GM18505 (cell line): ENCODE data around the gene TNK1.
"Not testable (repeated sequence)": the region's sequence is repeated elsewhere in the genome, so short reads cannot be mapped to it uniquely, and the experiment has no call there.

Experiments used
- ATAC-seq: cut with Tn5 transposase; IDR thresholded peaks from one replicate; pipeline ENCODE4 v1.9.1; 2021; ENCODE audit not compliant: unreplicated experiment
- POLR2A ChIP-seq: IDR thresholded peaks from 4 replicates; pipeline ENCODE4 v1.6.1; 2011; ENCODE audit warnings: borderline replicate concordance; ENCODE audit not compliant: insufficient read depth, insufficient read length; ENCODE audit errors: extremely low read depth

TNK1 gene

DNA sequence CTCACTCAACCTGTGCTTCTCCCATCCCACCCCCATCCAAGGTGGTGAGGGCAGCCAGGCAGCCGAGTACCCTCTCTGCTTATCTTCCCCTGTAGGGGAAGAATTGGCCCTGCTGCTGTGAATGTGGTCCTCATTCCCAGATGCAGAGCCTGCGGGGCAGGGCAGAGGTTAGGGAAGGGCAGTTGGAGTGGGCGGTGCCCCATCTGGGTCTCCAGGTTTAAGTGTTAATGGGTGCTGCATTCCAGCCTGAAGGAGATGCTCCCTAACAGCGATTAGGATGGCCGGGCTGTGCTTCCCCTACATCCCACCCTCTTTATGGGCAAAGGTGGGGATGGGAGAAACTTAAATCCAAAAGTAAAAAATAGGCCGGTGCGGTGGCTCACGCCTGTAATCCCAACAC, 13.8 kb upstream of the TNK1 start:
- no peak for TF ChIP-seq POLR2A
- ATAC-seq, result no peak

- TF ChIP-seq POLR2A, result no peak
- ATAC-seq, result no peak
These were observed 12.8 kb upstream of the TNK1 start for GRCh38 chr17:7367918-7368598.

DNA sequence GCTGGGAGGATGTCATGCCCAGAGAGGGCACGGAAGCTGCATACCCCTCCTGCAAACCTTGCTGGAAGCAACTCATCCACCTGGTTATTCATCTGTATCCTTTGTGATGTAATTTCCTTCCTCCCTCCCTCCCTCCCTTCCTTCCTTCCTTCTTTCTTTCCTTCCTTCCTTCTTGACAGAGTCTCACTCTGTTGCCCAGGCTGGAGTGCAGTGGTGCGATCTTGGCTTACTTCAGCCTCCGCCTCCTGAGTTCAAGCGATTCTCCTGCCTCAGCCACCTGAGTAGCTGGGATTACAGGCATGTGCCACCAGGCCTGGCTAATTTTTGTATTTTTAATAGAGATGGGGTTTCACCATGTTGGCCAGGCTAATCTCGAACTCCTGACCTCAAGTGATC, 12.3 kb upstream of the TNK1 start:
- not testable (repeated sequence) for ATAC-seq

DNA sequence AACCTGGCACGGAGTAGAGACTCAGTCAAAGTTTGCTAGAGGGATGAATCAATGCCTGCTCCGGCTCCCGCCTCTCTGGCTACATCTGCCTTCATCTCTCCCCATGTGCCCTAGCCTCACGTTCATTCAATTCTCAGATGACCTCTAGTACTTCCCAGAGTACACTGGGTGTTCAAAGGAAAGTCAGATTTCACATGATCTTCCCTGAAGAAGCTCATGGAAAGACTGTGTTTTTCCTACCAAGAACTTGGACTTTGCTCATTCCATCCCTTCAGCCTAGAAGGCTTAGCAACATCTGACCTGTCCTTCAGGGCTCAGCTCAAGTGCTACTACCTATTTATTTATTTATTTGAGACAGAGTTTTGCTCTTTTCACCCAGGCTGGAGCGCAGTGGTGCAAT, 11.1 kb upstream of the TNK1 start:
- TF ChIP-seq POLR2A, result no peak
- ATAC-seq, result no peak

- no peak for TF ChIP-seq POLR2A
- no peak for ATAC-seq
These were observed 10.0 kb upstream of the TNK1 start for GRCh38 chr17:7370853-7371252.

DNA sequence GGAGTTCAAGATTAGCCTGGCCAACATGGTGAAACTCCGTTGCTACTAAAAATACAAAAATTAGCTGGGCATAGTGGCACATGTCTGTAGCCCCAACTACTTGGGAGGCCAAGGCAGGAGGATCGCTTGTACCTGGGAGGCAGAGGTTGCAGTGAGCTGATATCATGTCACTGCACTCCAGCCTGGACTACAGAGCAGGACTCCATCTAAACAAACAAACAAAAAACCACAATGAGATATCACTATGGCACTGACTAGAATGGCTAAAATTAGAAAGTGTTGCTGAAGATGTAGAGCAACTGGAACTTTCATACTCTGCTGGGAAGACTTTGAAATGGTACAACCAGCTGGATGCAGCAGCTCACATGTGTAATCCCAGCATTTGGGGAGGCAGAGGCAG, 6.5 kb upstream of the TNK1 start:
- TF ChIP-seq POLR2A, result no peak
- no peak for ATAC-seq

- TF ChIP-seq POLR2A, result no peak
- no peak for ATAC-seq
These were observed 1.8 kb upstream of the TNK1 start for GRCh38 chr17:7379134-7379533.

GRCh38 chr17:7380321-7380720, 568 bp upstream of the TNK1 start:
- no peak for ATAC-seq

DNA sequence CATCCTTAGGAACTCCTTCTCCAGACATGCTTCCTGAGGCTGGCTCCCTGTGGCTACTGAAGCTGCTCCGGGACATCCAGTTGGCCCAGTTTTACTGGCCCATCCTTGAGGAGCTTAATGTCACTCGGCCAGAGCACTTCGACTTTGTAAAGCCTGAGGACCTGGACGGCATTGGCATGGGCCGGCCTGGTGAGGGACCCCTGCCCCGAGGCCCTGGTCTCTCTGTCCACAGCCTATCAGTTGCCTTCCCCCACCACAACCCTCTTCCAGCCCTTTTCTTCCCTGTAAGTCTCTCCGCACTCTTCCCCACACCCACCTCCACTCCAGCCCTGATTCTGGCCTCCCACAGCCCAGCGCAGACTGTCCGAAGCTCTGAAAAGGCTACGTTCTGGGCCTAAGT, 2.0 kb downstream of the TNK1 start:
- TF ChIP-seq POLR2A, result no peak
- no peak for ATAC-seq

More at GRCh38 chr17:7380321-7380720, 568 bp upstream of the TNK1 start:
- TF ChIP-seq POLR2A, result no peak

- no peak for TF ChIP-seq POLR2A
- ATAC-seq, result no peak
These were observed 2.5 kb downstream of the TNK1 start for GRCh38 chr17:7383371-7383741.

DNA sequence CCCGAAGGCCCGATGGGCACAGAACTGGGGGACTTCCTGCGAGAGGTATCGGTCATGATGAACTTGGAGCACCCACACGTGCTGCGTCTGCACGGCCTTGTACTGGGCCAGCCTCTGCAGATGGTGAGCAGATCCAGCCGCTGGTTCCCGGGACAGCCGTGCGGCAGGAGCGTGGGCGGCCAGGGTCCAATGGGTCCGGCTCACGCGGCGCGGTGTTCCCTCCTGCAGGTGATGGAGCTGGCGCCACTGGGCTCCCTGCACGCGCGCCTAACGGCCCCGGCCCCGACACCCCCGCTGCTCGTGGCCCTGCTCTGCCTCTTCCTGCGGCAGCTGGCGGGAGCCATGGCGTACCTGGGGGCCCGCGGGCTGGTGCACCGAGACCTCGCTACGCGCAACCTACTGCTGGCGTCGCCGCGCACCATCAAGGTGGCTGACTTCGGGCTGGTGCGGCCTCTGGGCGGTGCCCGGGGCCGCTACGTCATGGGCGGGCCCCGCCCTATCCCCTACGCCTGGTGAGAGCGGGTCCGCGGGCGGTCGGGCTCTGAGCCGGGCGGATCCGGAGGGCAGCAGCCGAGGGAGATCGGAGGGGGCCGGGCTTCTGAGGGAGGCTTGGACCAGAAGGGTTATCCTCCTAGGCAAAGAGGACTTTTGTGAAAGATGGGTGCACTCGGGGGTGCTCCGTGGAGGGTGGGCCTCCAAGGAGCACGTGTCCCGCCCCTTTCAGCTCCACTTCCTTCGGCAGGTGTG, 3.0 kb downstream of the TNK1 start:
- ATAC-seq, result no peak
- no peak for TF ChIP-seq POLR2A

DNA sequence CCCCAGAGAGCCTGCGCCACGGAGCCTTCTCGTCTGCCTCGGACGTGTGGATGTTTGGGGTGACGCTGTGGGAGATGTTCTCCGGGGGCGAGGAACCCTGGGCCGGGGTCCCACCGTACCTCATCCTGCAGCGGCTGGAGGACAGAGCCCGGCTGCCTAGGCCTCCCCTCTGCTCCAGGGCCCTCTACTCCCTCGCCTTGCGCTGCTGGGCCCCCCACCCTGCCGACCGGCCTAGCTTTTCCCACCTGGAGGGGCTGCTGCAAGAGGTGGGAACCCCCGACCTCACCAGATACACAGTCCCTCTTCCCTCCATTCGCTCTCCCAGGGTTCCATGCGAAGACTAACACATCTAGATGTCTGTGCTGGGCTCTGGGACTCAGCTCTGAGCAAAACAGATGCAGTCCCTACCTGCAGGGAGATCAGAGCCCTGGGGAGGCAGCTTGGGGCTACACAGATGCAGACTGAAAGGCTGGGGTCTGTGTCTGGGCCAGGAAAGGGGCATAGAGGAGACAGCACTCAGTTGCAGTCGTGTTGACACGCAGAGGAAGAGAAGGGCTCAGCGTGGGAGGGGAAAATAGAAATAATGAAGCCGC, 3.7 kb downstream of the TNK1 start:
- ATAC-seq, result no peak
- no peak for TF ChIP-seq POLR2A

DNA sequence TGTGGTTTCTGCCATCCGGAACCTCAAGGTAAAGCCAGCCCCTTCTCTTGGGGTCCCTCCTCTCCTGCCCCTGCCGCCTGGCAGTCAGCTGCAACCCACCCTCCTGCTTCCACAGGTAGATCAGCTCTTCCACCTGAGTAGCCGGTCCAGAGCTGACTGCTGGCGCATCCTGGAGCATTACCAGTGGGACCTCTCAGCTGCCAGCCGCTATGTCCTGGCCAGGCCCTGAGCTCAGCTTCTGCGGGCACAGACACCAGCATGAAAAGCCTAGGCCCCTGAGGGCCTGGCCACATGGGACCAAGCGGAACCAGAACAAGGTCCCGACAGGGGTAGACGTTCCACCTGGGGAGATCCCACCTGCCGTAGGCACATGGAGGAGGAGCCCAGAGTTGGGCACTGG, 8.0 kb downstream of the TNK1 start:
- ATAC-seq, result no peak
- no peak for TF ChIP-seq POLR2A
